Measurements from ENCODE around the gene PLIN1. TPM values are rescaled to one million over a fixed set of nuclear protein-coding genes. Genes with fewer than 3 reads are reported as not detected.

PLIN1 gene
- total RNA-seq, 1 donor from 2014 or later: 0.07 TPM

DNA sequence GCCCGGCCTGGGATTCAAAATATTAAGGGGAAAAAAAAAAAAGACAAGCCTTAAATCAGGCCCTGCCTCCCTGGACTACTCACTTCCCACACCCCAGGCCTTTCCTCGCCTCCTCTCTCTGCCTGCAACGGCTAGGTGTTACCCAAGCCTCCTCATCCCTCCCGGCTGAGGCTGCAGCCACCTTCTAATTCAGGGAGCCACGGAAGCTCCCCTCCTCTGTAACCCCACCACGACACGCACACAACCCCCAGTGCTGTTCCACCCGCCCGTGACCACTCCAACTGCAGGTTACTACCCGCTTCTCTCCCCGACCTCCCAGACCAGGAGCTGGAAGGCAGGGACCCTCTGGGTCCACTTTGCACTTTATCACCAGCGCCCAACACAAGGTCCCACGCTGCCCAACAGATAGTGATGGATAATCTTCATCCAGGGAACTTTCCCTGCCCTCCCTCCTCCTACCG is 24.8 kb downstream of the PLIN1 start:
- no peak for DNase-seq (ENCODE audit: low spot score)
- Mint-ChIP-seq H3K9me3 (no peaks in the 10 kb centered on the region), H3K27ac (no peak overlapping the region), H3K27me3 (ENCODE audit: insufficient read depth, low read depth) (peaks cover 11% of the 10 kb centered on the region), H3K36me3 (peaks cover 12% of the 10 kb centered on the region), H3K4me3 (peak overlapping the region; percentile 94), H3K4me1 (peaks cover 17% of the 10 kb centered on the region)
- peak overlapping the region; percentile 79 for H3K9ac ChIP-seq
- H4K20me1 ChIP-seq (ENCODE audit: low read depth): peaks cover 3% of the 10 kb centered on the region
- peak overlapping the region; percentile 98 for H2AFZ ChIP-seq (replicated peaks)
- no peak overlapping the region for H3K27ac ChIP-seq
- peaks cover 19% of the 10 kb centered on the region for H3K79me2 ChIP-seq (ENCODE audit: low read depth)
- TF ChIP-seq, protein P1, sequence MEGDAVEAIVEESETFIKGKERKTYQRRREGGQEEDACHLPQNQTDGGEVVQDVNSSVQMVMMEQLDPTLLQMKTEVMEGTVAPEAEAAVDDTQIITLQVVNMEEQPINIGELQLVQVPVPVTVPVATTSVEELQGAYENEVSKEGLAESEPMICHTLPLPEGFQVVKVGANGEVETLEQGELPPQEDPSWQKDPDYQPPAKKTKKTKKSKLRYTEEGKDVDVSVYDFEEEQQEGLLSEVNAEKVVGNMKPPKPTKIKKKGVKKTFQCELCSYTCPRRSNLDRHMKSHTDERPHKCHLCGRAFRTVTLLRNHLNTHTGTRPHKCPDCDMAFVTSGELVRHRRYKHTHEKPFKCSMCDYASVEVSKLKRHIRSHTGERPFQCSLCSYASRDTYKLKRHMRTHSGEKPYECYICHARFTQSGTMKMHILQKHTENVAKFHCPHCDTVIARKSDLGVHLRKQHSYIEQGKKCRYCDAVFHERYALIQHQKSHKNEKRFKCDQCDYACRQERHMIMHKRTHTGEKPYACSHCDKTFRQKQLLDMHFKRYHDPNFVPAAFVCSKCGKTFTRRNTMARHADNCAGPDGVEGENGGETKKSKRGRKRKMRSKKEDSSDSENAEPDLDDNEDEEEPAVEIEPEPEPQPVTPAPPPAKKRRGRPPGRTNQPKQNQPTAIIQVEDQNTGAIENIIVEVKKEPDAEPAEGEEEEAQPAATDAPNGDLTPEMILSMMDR (IDR thresholded peaks at IDR 0.05): no peak
- no peak for TF ChIP-seq EZH2phosphoT487 (IDR thresholded peaks at IDR 0.05)
- no peak for TF ChIP-seq EZH2 (IDR thresholded peaks at IDR 0.05)
- no peaks in the 10 kb centered on the region for H3K9me3 ChIP-seq (ENCODE audit: low read depth)
- no peaks in the 10 kb centered on the region for H3K36me3 ChIP-seq
- peaks cover 3% of the 10 kb centered on the region for H3K4me1 ChIP-seq
- peak overlapping the region; percentile 99 for H3K4me3 ChIP-seq
- H3K4me2 ChIP-seq: peak overlapping the region; percentile 97
- H3F3A ChIP-seq (ENCODE audit: low read depth): peaks cover 13% of the 10 kb centered on the region
- H3K27me3 ChIP-seq: peaks cover 5% of the 10 kb centered on the region

DNA sequence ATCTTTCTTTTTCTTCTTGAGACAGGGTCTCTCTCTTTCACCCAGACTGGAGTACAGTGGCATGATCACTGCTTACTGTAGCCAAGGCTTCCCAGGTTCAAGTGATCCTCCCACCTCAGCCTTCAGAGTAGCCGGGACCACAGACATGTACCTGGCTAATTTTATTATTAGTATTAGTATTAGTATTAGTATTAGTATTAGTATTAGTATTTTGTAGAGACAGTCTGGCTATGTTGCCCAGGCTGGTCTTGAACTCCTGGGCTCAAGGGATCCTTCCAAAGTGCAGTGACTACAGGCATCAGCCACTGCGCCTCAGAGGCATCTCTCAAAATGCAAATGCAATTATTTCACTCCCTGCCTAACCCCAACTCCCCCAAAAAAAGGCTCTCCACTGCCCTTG is 25.6 kb downstream of the PLIN1 start:
- no peak overlapping the region for H3K4me3 ChIP-seq
- H3K27me3 ChIP-seq: no peaks in the 10 kb centered on the region
- H3K36me3 ChIP-seq: no peaks in the 10 kb centered on the region
- H3K4me1 ChIP-seq: peaks cover 3% of the 10 kb centered on the region
- H3F3A ChIP-seq (ENCODE audit: low read depth): peaks cover 13% of the 10 kb centered on the region
- Mint-ChIP-seq H3K4me3 (peak overlapping the region; percentile 77), H3K36me3 (peaks cover 12% of the 10 kb centered on the region), H3K27ac (no peak overlapping the region), H3K4me1 (peaks cover 17% of the 10 kb centered on the region), H3K9me3 (no peaks in the 10 kb centered on the region), H3K27me3 (ENCODE audit: insufficient read depth, low read depth) (peaks cover 11% of the 10 kb centered on the region)
- no peaks in the 10 kb centered on the region for H3K9me3 ChIP-seq (ENCODE audit: low read depth)
- H2AFZ ChIP-seq (replicated peaks): no peak overlapping the region
- no peak overlapping the region for H3K27ac ChIP-seq
- no peak overlapping the region for H3K4me2 ChIP-seq
- H3K9ac ChIP-seq: no peak overlapping the region
- H3K79me2 ChIP-seq (ENCODE audit: low read depth): peaks cover 19% of the 10 kb centered on the region
- peaks cover 3% of the 10 kb centered on the region for H4K20me1 ChIP-seq (ENCODE audit: low read depth)
- DNase-seq (ENCODE audit: low spot score): no peak
- TF ChIP-seq EZH2 (IDR thresholded peaks at IDR 0.05) (no peak), EZH2phosphoT487 (IDR thresholded peaks at IDR 0.05) (no peak)
- TF ChIP-seq, protein P1 (IDR thresholded peaks at IDR 0.05): no peak

DNA sequence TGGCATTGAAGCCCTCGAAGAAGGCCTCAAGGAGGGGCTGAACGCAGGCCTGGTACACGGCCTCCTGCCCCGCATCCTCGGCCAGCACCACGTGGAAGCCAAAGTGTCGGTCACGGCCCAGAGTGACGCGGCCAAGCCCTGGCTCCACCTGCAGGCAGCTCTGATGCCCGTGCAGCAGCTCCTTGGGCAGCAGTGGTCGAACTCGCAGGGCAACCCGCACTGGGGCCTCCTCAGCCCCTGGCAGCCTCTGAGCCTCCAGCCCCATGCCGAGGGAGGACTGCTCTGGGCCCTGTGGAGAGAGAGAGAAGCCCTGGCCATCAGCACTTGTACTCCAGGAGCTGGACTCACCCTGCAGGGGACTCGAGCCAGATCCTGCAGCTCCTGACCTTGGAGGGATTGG is 26.5 kb downstream of the PLIN1 start:
- TF ChIP-seq, protein P1 (IDR thresholded peaks at IDR 0.05): no peak
- TF ChIP-seq EZH2 (IDR thresholded peaks at IDR 0.05): no peak
- TF ChIP-seq EZH2phosphoT487 (IDR thresholded peaks at IDR 0.05): no peak
- no peaks in the 10 kb centered on the region for H3K9me3 ChIP-seq (ENCODE audit: low read depth)
- H3F3A ChIP-seq (ENCODE audit: low read depth): peaks cover 13% of the 10 kb centered on the region
- peaks cover 19% of the 10 kb centered on the region for H3K79me2 ChIP-seq (ENCODE audit: low read depth)
- no peak overlapping the region for H3K27ac Mint-ChIP-seq
- H3K4me3 ChIP-seq: no peak overlapping the region
- H2AFZ ChIP-seq (replicated peaks): no peak overlapping the region
- H3K36me3 ChIP-seq: no peaks in the 10 kb centered on the region
- H3K36me3 Mint-ChIP-seq: peaks cover 16% of the 10 kb centered on the region
- peaks cover 17% of the 10 kb centered on the region for H3K4me1 Mint-ChIP-seq
- H3K9me3 Mint-ChIP-seq: no peaks in the 10 kb centered on the region
- peaks cover 11% of the 10 kb centered on the region for H3K27me3 Mint-ChIP-seq (ENCODE audit: insufficient read depth, low read depth)
- no peak for DNase-seq (ENCODE audit: low spot score)
- H3K4me2 ChIP-seq: no peak overlapping the region
- H4K20me1 ChIP-seq (ENCODE audit: low read depth): peaks cover 3% of the 10 kb centered on the region
- H3K27ac ChIP-seq: no peak overlapping the region
- H3K4me1 ChIP-seq: peaks cover 3% of the 10 kb centered on the region
- no peak overlapping the region for H3K4me3 Mint-ChIP-seq
- no peaks in the 10 kb centered on the region for H3K27me3 ChIP-seq
- no peak overlapping the region for H3K9ac ChIP-seq

All from neural progenitor cell (in vitro differentiated cells).